Measurements from ENCODE around the gene KAT8. TPM values are rescaled to one million over a fixed set of nuclear protein-coding genes. Genes with fewer than 3 reads are reported as not detected.
A peak's percentile ranks its signal among the peaks of the same experiment; 100 is the strongest.

The KAT8 gene
- total RNA-seq, 1 experiment from 2014 or later: 66.6 TPM

GRCh38 chr16:31110106-31111034 lies 7.1 kb upstream of the KAT8 start:
- H3K4me1 Mint-ChIP-seq (ENCODE audit: low read depth, unreplicated experiment): peaks cover 48% of the 10 kb centered on the region
- no peak for DNase-seq
- intact Hi-C loops (cut with micrococcal nuclease; ENCODE audit: unreplicated experiment): no loop called here
- CTCF ChIA-PET: no interaction called here
- H3K27ac Mint-ChIP-seq (ENCODE audit: unreplicated experiment): peak overlapping the region; percentile 74
- H3K36me3 Mint-ChIP-seq (ENCODE audit: insufficient read depth, unreplicated experiment): peaks cover 62% of the 10 kb centered on the region
- BruUV-seq (replicated peaks): no TSS peak
- H3K4me3 Mint-ChIP-seq (ENCODE audit: low read depth, unreplicated experiment): peak overlapping the region; percentile 64
- H3K27me3 Mint-ChIP-seq (ENCODE audit: unreplicated experiment): no peaks in the 10 kb centered on the region
- TF ChIP-seq CTCF (IDR thresholded peaks at IDR 0.05; ENCODE audit: unreplicated experiment): no peak
- no peaks in the 10 kb centered on the region for H3K9me3 Mint-ChIP-seq (ENCODE audit: low read depth, unreplicated experiment)

GRCh38 chr16:31111881-31112466 lies 5.5 kb upstream of the KAT8 start:
- Mint-ChIP-seq H3K9me3 (ENCODE audit: low read depth, unreplicated experiment) (no peaks in the 10 kb centered on the region), H3K27ac (ENCODE audit: unreplicated experiment) (no peak overlapping the region), H3K36me3 (ENCODE audit: insufficient read depth, unreplicated experiment) (peaks cover 73% of the 10 kb centered on the region), H3K4me3 (ENCODE audit: low read depth, unreplicated experiment) (no peak overlapping the region), H3K27me3 (ENCODE audit: unreplicated experiment) (no peaks in the 10 kb centered on the region), H3K4me1 (ENCODE audit: low read depth, unreplicated experiment) (peaks cover 48% of the 10 kb centered on the region)
- CTCF ChIA-PET: interaction anchor here (0.6 kb wide), 1 partner anchor 1290 kb away, joined by 3 read pairs; no protein-coding TSS in a partner anchor
- no peak for TF ChIP-seq CTCF (IDR thresholded peaks at IDR 0.05; ENCODE audit: unreplicated experiment)
- intact Hi-C loops (cut with micrococcal nuclease; ENCODE audit: unreplicated experiment): no loop called here
- DNase-seq: no peak
- TSS peak; percentile 23 for BruUV-seq (replicated peaks)

GRCh38 chr16:31112711-31113110 lies 4.8 kb upstream of the KAT8 start:
- Mint-ChIP-seq H3K9me3 (ENCODE audit: low read depth, unreplicated experiment) (no peaks in the 10 kb centered on the region), H3K4me1 (ENCODE audit: low read depth, unreplicated experiment) (peaks cover 46% of the 10 kb centered on the region), H3K4me3 (ENCODE audit: low read depth, unreplicated experiment) (no peak overlapping the region), H3K36me3 (ENCODE audit: insufficient read depth, unreplicated experiment) (peaks cover 80% of the 10 kb centered on the region), H3K27ac (ENCODE audit: unreplicated experiment) (no peak overlapping the region), H3K27me3 (ENCODE audit: unreplicated experiment) (no peaks in the 10 kb centered on the region)
- CTCF ChIA-PET: interaction anchor here (1.2 kb wide), 1 partner anchor 45 kb away, joined by 3 read pairs; no protein-coding TSS in a partner anchor
- no peak for DNase-seq
- no peak for TF ChIP-seq CTCF (IDR thresholded peaks at IDR 0.05; ENCODE audit: unreplicated experiment)
- intact Hi-C loops (cut with micrococcal nuclease; ENCODE audit: unreplicated experiment): no loop called here
- BruUV-seq (replicated peaks): no TSS peak

- H3K27me3 Mint-ChIP-seq (ENCODE audit: unreplicated experiment): no peaks in the 10 kb centered on the region
- peak overlapping the region; percentile 33 for H3K4me3 Mint-ChIP-seq (ENCODE audit: low read depth, unreplicated experiment)
- peak overlapping the region; percentile 66 for H3K27ac Mint-ChIP-seq (ENCODE audit: unreplicated experiment)
- TF ChIP-seq CTCF (IDR thresholded peaks at IDR 0.05; ENCODE audit: unreplicated experiment): no peak
- no TSS peak for BruUV-seq (replicated peaks)
- peaks cover 44% of the 10 kb centered on the region for H3K4me1 Mint-ChIP-seq (ENCODE audit: low read depth, unreplicated experiment)
- peaks cover 80% of the 10 kb centered on the region for H3K36me3 Mint-ChIP-seq (ENCODE audit: insufficient read depth, unreplicated experiment)
- intact Hi-C loops (cut with micrococcal nuclease; ENCODE audit: unreplicated experiment): no loop called here
- CTCF ChIA-PET: interaction anchor here (0.8 to 2.4 kb wide), 6 partner anchors 13 to 44 kb away, joined by 3 to 13 read pairs (median 4); no protein-coding TSS in a partner anchor
- H3K9me3 Mint-ChIP-seq (ENCODE audit: low read depth, unreplicated experiment): no peaks in the 10 kb centered on the region
- peak; percentile 40 for DNase-seq
Measured at GRCh38 chr16:31113121-31114120, 4.0 kb upstream of the KAT8 start.

All from Calu3 (cell line).